Activated T-helper 2 cell treated with anti-CD3 and anti-CD28 coated beads, Interferon-gamma antibody, Interleukin-2, Interleukin-4, amounts not matched to agents 10 μg/mL and 5 μg/mL and 100 μg/mL, durations not matched to agents 14 hours and 24 hours and 36 hours (primary cell): ENCODE measurements around the gene RREB1. TPM values are rescaled to one million over a fixed set of nuclear protein-coding genes. Genes with fewer than 3 reads are reported as not detected.
"Not testable (repeated sequence)": the region's sequence is repeated elsewhere in the genome, so short reads cannot be mapped to it uniquely, and the experiment has no call there.

Source experiments
- DNase-seq: peaks from one replicate; pipeline ENCODE4 v3.0.0; 2021; ENCODE audit warnings: low spot score
- H3K27ac Mint-ChIP-seq: one replicate; pipeline ENCODE4 v1.8.0; 2021; ENCODE audit warnings: mixed read lengths
- H3K27me3 Mint-ChIP-seq: one replicate; pipeline ENCODE4 v1.8.0; 2021; ENCODE audit warnings: low read depth, mixed read lengths
- H3K36me3 Mint-ChIP-seq: one replicate; pipeline ENCODE4 v1.8.0; 2021; ENCODE audit warnings: low read depth, mixed read lengths
- H3K4me1 Mint-ChIP-seq: one replicate; pipeline ENCODE4 v1.8.0; 2021; ENCODE audit warnings: low read depth, mixed read lengths
- H3K4me3 Mint-ChIP-seq: one replicate; pipeline ENCODE4 v1.8.0; 2021; ENCODE audit warnings: low read depth, mild to moderate bottlenecking, moderate library complexity, mixed read lengths
- H3K9me3 Mint-ChIP-seq: one replicate; pipeline ENCODE4 v1.8.0; 2021; ENCODE audit warnings: mixed read lengths
- intact Hi-C: fragments of 100-400 bp; cut with micrococcal nuclease; formaldehyde crosslinking; loops from one replicate; pipeline ENCODE4 v1.15.1; 2023
- total RNA-seq: library from RNA; stranded (reverse); gene quantifications from 2 replicates; pipeline ENCODE4 v1.2.3, GENCODE V29; 2022

Gene RREB1
- total RNA-seq, 1 donor from 2014 or later = 23.1 TPM

DNA sequence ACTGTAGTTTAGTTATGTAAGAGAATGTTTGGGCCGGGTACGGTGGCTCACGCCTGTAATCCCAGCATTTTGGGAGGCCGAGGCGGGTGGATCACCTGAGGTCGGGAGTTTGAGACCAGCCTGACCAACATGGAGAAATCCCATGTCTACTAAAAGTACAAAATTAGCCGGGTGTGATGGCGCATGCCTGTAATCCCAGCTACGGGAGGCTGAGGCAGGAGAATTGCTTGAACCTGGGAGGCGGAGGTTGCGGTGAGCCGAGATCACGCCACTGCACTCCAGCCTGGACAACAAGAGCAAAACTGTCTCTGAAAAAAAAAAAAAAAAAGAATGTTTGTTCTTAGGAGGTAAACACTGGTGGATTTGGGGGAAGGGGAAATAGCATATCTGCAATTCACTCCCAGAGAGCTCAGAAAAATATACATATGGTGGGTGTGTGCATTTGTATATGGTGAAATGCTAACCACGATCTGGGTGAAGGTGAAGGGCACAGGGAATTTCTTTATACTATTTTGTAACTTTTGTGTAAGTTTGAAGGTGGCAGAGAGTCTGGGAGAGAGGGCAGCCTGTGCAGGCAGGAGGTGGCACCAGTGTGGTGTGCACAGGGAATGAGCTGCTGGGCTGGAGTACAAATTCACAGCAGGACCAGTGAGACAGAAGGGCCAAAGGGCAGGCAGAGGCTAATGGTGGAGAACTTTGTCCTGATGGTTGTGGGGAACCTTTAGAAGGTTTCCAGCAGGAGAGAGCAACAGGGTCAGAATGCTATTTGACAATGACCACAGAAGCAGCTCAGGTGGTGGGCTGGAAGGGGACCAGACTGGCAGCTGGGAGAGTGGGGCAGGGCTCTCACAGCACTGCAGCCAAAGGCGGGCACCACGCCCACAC, 162.8 kb downstream of the RREB1 start:
- intact Hi-C loops = no loop called here
- Mint-ChIP-seq H3K36me3 (no peaks in the 10 kb centered on the region), H3K4me3 (no peak overlapping the region), H3K4me1 (no peaks in the 10 kb centered on the region), H3K27ac (no peak overlapping the region), H3K9me3 (peaks cover 3% of the 10 kb centered on the region), H3K27me3 (peaks cover 4% of the 10 kb centered on the region)
- peak; percentile 1 for DNase-seq

GRCh38 chr6:7271205-7271534, 163.4 kb downstream of the RREB1 start:
- H3K36me3 Mint-ChIP-seq = no peaks in the 10 kb centered on the region
- H3K9me3 Mint-ChIP-seq = peaks cover under 1% of the 10 kb centered on the region
- intact Hi-C loops = no loop called here
- H3K4me1 Mint-ChIP-seq = no peaks in the 10 kb centered on the region
- DNase-seq = no peak
- H3K27ac Mint-ChIP-seq = no peak overlapping the region
- no peak overlapping the region for H3K4me3 Mint-ChIP-seq
- peaks cover 4% of the 10 kb centered on the region for H3K27me3 Mint-ChIP-seq

DNA sequence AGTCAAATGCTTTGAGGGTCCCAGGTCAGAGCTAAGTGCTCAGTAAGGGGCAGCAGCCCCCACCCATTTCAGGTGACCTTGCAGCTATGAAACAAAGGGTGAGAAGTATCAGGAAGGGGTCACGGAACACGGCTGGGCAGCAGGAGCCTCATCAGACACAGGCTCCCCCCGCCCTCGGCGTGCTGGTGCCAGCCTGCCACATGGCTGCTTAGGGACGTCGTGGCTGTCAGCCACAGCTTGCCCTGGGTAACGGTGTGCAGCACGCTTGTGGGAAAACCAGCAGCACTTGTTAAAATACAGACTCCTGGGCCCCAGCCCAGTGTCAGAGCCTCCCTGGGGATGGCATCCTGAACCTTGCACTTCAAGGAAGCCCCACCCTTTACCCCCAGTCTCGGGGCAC, 165.9 kb downstream of the RREB1 start:
- H3K9me3 Mint-ChIP-seq = no peaks in the 10 kb centered on the region

DNA sequence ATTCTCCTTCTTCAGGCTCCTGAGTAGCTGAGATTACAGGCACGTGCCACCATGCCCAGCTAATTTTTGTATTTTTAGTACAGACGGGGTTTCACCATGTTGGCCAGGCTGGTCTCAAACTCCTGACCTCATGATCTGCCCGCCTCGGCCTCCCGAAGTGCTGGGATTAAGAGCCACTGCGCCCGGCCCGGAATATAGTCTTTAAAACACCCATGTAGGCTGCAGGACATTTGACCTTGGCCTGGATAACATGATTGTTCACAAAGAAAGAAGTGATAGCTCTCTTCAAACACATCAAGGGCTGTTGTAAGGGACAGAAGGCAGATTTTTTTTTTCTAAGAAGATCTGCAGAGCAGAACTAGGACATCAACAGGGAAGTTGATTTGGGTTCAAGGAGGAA, 166.8 kb downstream of the RREB1 start:
- H3K4me1 Mint-ChIP-seq, intact Hi-C loops, H3K9me3 Mint-ChIP-seq, H3K4me3 Mint-ChIP-seq, H3K36me3 Mint-ChIP-seq, H3K27me3 Mint-ChIP-seq, H3K27ac Mint-ChIP-seq: not testable (repeated sequence)
- DNase-seq = peak; percentile 2

More for the DNA sequence above, 165.9 kb downstream of the RREB1 start:
- no peaks in the 10 kb centered on the region for H3K36me3 Mint-ChIP-seq
- no peaks in the 10 kb centered on the region for H3K4me1 Mint-ChIP-seq
- H3K27me3 Mint-ChIP-seq = peaks cover 4% of the 10 kb centered on the region
- intact Hi-C loops = no loop called here
- no peak for DNase-seq
- no peak overlapping the region for H3K4me3 Mint-ChIP-seq
- no peak overlapping the region for H3K27ac Mint-ChIP-seq

- no peaks in the 10 kb centered on the region for H3K36me3 Mint-ChIP-seq
Measured at GRCh38 chr6:7276199-7276524, 168.4 kb downstream of the RREB1 start.

DNA sequence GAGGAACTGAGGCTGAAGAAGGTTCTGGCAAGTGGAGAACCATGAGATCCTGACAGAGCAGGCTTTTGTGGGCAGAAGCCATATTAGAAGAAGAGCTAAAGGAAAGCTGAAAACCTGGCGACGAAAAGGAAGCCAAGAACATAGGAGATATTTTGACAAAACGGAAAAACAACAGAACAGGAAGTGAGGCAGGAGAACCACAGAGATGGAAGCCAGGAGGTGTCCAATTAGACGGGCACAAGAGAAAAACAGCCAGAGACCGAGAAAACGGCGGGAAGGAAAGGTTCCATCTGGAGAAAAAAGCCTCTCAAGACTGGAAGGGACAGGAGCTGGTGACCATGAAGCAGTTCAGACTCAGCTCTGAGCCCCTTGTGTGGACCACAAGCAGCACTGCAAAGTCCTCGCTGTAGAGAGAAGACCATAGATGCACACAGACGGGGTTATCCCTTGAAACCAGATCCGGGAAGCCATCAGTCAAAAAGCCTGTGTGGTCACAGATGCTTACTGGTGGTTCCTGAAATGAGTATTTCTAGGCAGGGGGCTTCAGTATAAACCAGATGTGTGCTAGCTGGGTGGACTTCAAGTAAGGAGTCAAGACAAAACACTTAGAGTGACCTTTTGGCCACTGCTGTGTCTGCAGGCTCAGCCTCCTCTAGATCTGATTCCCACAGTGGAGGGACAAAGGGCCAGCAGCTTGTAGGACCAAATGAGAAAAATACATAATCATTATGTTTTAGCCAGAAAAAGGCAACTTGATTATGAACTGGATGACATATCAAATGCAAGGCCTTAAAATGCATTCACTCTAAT, 174.5 kb downstream of the RREB1 start:
- intact Hi-C loops = no loop called here
- H3K27ac Mint-ChIP-seq = peak overlapping the region; percentile 53
- peaks cover 15% of the 10 kb centered on the region for H3K4me1 Mint-ChIP-seq
- no peak for DNase-seq
- peaks cover 42% of the 10 kb centered on the region for H3K36me3 Mint-ChIP-seq
- no peaks in the 10 kb centered on the region for H3K27me3 Mint-ChIP-seq
- no peak overlapping the region for H3K4me3 Mint-ChIP-seq
- no peaks in the 10 kb centered on the region for H3K9me3 Mint-ChIP-seq

More at GRCh38 chr6:7276199-7276524, 168.4 kb downstream of the RREB1 start:
- Mint-ChIP-seq H3K27me3 (no peaks in the 10 kb centered on the region), H3K4me3 (no peak overlapping the region), H3K27ac (no peak overlapping the region), H3K9me3 (no peaks in the 10 kb centered on the region), H3K4me1 (no peaks in the 10 kb centered on the region)
- intact Hi-C loops = loop anchor here (1.0 to 2.0 kb wide), 4 partner anchors 63 to 599 kb away; partner anchors contain the start of genes CAGE1 and RIOK1
- no peak for DNase-seq

- intact Hi-C loops = no loop called here
- H3K4me3 Mint-ChIP-seq = no peak overlapping the region
- no peak for DNase-seq
- no peak overlapping the region for H3K27ac Mint-ChIP-seq
- H3K9me3 Mint-ChIP-seq = no peaks in the 10 kb centered on the region
- peaks cover 15% of the 10 kb centered on the region for H3K4me1 Mint-ChIP-seq
- H3K36me3 Mint-ChIP-seq = peaks cover 56% of the 10 kb centered on the region
- no peaks in the 10 kb centered on the region for H3K27me3 Mint-ChIP-seq
Measured at GRCh38 chr6:7283676-7284075, 175.9 kb downstream of the RREB1 start.

DNA sequence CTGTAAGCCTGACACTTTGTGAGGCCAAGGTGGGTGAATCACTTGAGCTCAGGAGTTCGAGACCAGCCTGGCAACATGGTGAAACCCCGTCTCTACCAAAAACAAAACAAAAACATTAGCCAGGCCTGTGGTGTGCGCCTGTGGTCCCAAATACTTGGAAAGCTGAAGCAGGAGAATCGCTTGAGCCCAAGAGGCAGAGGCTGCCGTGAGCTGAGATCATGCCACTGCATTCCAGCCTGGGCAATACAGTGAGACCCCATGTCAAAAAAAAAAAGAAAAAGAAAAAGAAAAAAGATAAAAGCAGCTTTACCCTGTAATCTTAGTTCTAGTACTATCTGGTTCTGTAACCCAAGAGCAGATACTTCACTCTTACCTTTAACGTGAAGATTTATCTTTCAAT, 177.7 kb downstream of the RREB1 start:
- DNase-seq = no peak
- Mint-ChIP-seq H3K4me3 (no peak overlapping the region), H3K9me3 (no peaks in the 10 kb centered on the region), H3K27me3 (no peaks in the 10 kb centered on the region), H3K4me1 (peaks cover 15% of the 10 kb centered on the region), H3K27ac (no peak overlapping the region), H3K36me3 (peaks cover 73% of the 10 kb centered on the region)
- intact Hi-C loops = no loop called here

- H3K9me3 Mint-ChIP-seq = no peaks in the 10 kb centered on the region
- intact Hi-C loops = no loop called here
Measured at GRCh38 chr6:7290079-7290478, 182.3 kb downstream of the RREB1 start.

DNA sequence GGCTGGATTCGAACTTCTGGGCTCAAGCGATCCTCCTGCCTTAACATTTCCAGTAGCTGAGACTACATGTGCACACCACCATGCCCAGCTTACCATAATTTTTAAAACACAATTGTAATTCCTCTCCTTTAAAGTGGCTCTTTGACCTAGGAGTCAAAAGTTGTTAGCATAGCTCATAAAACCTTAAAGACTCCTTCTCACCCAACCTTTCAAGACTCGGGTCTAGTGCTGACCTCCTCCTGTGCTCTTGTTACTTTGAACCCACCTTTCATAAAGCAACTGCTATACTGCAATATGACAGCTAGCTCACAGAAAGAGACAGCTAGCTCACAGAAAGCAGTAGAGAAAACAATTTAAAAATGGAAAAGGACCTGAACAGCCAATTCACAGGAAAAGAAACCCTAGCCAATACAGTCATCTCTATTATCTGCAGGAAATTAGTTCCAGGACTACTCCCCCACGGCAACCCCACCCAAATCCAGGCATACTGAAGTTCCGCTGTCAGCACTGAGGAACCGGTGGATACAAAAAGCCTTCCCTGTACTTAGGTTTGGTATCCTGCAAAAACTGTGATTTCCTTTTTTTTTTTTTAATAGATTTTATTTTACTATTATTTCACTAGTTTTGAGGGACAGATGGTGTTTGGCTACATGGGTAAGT, 185.0 kb downstream of the RREB1 start:
- DNase-seq = no peak
- Mint-ChIP-seq H3K27me3 (no peaks in the 10 kb centered on the region), H3K27ac (no peak overlapping the region), H3K36me3 (peaks cover 67% of the 10 kb centered on the region), H3K4me1 (peaks cover 5% of the 10 kb centered on the region), H3K4me3 (no peak overlapping the region), H3K9me3 (no peaks in the 10 kb centered on the region)
- intact Hi-C loops = no loop called here

More at GRCh38 chr6:7290079-7290478, 182.3 kb downstream of the RREB1 start:
- H3K27me3 Mint-ChIP-seq = no peaks in the 10 kb centered on the region
- H3K27ac Mint-ChIP-seq = no peak overlapping the region
- no peak for DNase-seq
- peaks cover 2% of the 10 kb centered on the region for H3K4me1 Mint-ChIP-seq
- no peak overlapping the region for H3K4me3 Mint-ChIP-seq
- H3K36me3 Mint-ChIP-seq = peaks cover 77% of the 10 kb centered on the region

GRCh38 chr6:7295916-7296315, 188.2 kb downstream of the RREB1 start:
- no peak overlapping the region for H3K4me3 Mint-ChIP-seq

GRCh38 chr6:7296602-7297001, 188.8 kb downstream of the RREB1 start:
- Mint-ChIP-seq H3K27me3 (no peaks in the 10 kb centered on the region), H3K27ac (peak overlapping the region; percentile 28), H3K4me1 (peaks cover 18% of the 10 kb centered on the region), H3K36me3 (peaks cover 74% of the 10 kb centered on the region), H3K4me3 (no peak overlapping the region), H3K9me3 (no peaks in the 10 kb centered on the region)
- DNase-seq = no peak
- intact Hi-C loops = no loop called here

More at GRCh38 chr6:7295916-7296315, 188.2 kb downstream of the RREB1 start:
- H3K36me3 Mint-ChIP-seq = peaks cover 69% of the 10 kb centered on the region
- DNase-seq = no peak
- peaks cover 13% of the 10 kb centered on the region for H3K4me1 Mint-ChIP-seq
- no peaks in the 10 kb centered on the region for H3K9me3 Mint-ChIP-seq
- intact Hi-C loops = no loop called here
- H3K27me3 Mint-ChIP-seq = no peaks in the 10 kb centered on the region
- peak overlapping the region; percentile 17 for H3K27ac Mint-ChIP-seq
